GM18502 (cell line): ENCODE data around the gene HMBS.
"Not testable (repeated sequence)": the region's sequence is repeated elsewhere in the genome, so short reads cannot be mapped to it uniquely, and the experiment has no call there.

Experiments used
- ATAC-seq: cut with Tn5 transposase; IDR thresholded peaks from one replicate; pipeline ENCODE4 v1.9.1; 2021; ENCODE audit warnings: mild to moderate bottlenecking; ENCODE audit not compliant: unreplicated experiment, poor library complexity

The HMBS gene

GRCh38 chr11:119100994-119101758 is 16.5 kb downstream of the HMBS start:
- ATAC-seq = peak; percentile 18

GRCh38 chr11:119101759-119102423 is 17.2 kb downstream of the HMBS start, which contains the start of gene DPAGT1:
DPAGT1 (minus strand) TSS chr11:119101853; CDS start chr11:119101655, 198 bp downstream.
- peak; percentile 83 for ATAC-seq

GRCh38 chr11:119103161-119103664 is 18.5 kb downstream of the HMBS start:
- not testable (repeated sequence) for ATAC-seq

- no peak for ATAC-seq
These were observed 19.1 kb downstream of the HMBS start for GRCh38 chr11:119103793-119104192.

GRCh38 chr11:119106564-119107537 is 22.2 kb downstream of the HMBS start, which contains the start of gene C2CD2L:
C2CD2L (plus strand) TSS chr11:119107344; CDS start chr11:119107742, 398 bp downstream.
- peak; percentile 76 for ATAC-seq

GRCh38 chr11:119107538-119108145 is 23.0 kb downstream of the HMBS start:
- ATAC-seq = peak; percentile 32

GRCh38 chr11:119108146-119108856 is 23.6 kb downstream of the HMBS start:
- ATAC-seq = peak; percentile 26

- ATAC-seq = no peak
These were observed 24.2 kb downstream of the HMBS start for GRCh38 chr11:119108857-119109221.

GRCh38 chr11:119109843-119110242 is 25.2 kb downstream of the HMBS start:
- no peak for ATAC-seq

- no peak for ATAC-seq
These were observed 25.8 kb downstream of the HMBS start for GRCh38 chr11:119110439-119110838.

GRCh38 chr11:119111361-119111925 is 26.8 kb downstream of the HMBS start:
- ATAC-seq = no peak

- no peak for ATAC-seq
These were observed 27.8 kb downstream of the HMBS start for GRCh38 chr11:119112314-119113020.

GRCh38 chr11:119113716-119114115 is 29.0 kb downstream of the HMBS start:
- ATAC-seq = no peak

GRCh38 chr11:119114351-119114750 is 29.7 kb downstream of the HMBS start:
- ATAC-seq = no peak

GRCh38 chr11:119115484-119116234 is 31.0 kb downstream of the HMBS start:
- ATAC-seq = no peak

GRCh38 chr11:119116235-119116594 is 31.5 kb downstream of the HMBS start:
- no peak for ATAC-seq

GRCh38 chr11:119116601-119117000 is 31.9 kb downstream of the HMBS start:
- no peak for ATAC-seq
